Activated CD8-positive, alpha-beta memory T cell treated with anti-CD3 and anti-CD28 coated beads, Interleukin-2, amount 10 ng/mL, durations not matched to agents 7 days and 5 days (primary cell): ENCODE data around the gene CTDSP2. TPM values are rescaled to one million over a fixed set of nuclear protein-coding genes. Genes with fewer than 3 reads are reported as not detected.

Source experiments
- ATAC-seq: fragments of 150-1000 bp; cut with Tn5 transposase; one replicate; pipeline ENCODE4 v1.10.0; 2021; ENCODE audit warnings: moderate library complexity
- CTCF ChIA-PET: fragments of 350-600 bp; sonication (Branson Sonifier 250); formaldehyde crosslinking; loops from one replicate; lab custom pipeline; 2021; ENCODE audit warnings: antibody characterized with exemption; lab: Charles Lee
- DNase-seq: peaks from one replicate; pipeline ENCODE4 v3.0.0-alpha.2; 2020
- H3K27ac Mint-ChIP-seq: one replicate; pipeline ENCODE4 v1.8.0; 2021; ENCODE audit warnings: mild to moderate bottlenecking, mixed read lengths
- H3K27me3 Mint-ChIP-seq: one replicate; pipeline ENCODE4 v1.8.0; 2021; ENCODE audit warnings: mixed read lengths
- H3K36me3 Mint-ChIP-seq: one replicate; pipeline ENCODE4 v1.8.0; 2021; ENCODE audit warnings: mild to moderate bottlenecking, mixed read lengths
- H3K4me1 Mint-ChIP-seq: one replicate; pipeline ENCODE4 v1.8.0; 2021; ENCODE audit warnings: mixed read lengths
- H3K4me3 Mint-ChIP-seq: one replicate; pipeline ENCODE4 v1.8.0; 2021; ENCODE audit warnings: mild to moderate bottlenecking, moderate library complexity, mixed read lengths
- H3K9me3 Mint-ChIP-seq: one replicate; pipeline ENCODE4 v1.8.0; 2022; ENCODE audit warnings: low read depth, mixed read lengths
- total RNA-seq, 2 experiments: library from RNA; stranded (reverse); gene quantifications; one replicate each; pipeline ENCODE4 v1.2.3, GENCODE V29; 2021

CTDSP2 gene
- 100 to 1,000 TPM in 1 of 2 experiments, 10 to 100 TPM in 1; 76.2 to 103 TPM for total RNA-seq

DNA sequence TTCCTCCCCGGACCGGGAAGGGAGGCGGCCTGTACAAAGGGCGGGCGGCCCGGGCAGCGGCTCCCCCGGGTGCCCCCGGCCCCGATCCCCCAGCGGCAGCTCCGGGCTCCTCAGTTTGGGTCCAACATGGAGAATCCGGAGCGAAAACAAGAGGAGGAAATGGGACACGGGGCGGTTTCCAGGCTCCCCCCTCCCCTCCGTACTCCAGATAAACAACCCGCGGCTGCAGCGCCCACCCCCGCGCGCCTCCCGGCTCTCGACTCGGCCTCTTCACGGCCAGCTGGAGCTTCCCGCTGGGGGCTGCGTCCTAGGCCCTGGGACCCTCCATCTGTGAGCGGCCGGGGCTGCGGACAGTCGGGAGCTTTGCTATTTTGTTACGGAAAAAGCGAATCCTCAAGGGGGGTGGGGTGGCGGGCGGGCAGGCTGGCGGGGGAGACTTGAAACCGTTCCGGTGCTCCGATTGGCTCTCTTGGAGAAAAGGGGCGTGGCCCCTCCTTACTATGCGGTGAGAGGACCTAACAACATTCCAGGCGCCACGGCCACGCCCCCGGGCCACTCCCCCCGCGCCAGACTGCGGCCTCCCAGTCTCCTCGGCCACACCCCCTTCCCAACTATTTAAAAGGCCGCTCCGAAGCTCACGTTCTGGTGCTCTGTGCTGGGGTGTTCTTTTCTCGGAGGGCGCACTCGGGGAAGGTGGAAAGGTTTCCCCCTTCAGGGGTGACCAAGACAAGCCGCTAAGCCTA lies at the start of gene CTDSP2:
Gene CTDSP2, minus strand, starts transcription at position 153 of the 743 bp plus-strand sequence. CDS start 294 bp downstream, outside the sequence.
- H3K27ac Mint-ChIP-seq, result peak within 1 kb of the TSS; percentile 65
- H3K36me3 Mint-ChIP-seq, result peaks cover 2% of the 10 kb centered on the region
- H3K4me1 Mint-ChIP-seq, result peaks cover 33% of the 10 kb centered on the region
- peak within 1 kb of the TSS; percentile 74 for H3K4me3 Mint-ChIP-seq
- CTCF ChIA-PET, result interaction anchor here (0.6 to 6.4 kb wide), 13 partner anchors 8 to 90 kb away, joined by 3 to 44 read pairs (median 5); partner anchors contain the start of gene TSFM
- peaks cover 26% of the 10 kb centered on the region for H3K27me3 Mint-ChIP-seq
- DNase-seq, result peak; percentile 91
- peak; percentile 53 for ATAC-seq
- no peaks in the 10 kb centered on the region for H3K9me3 Mint-ChIP-seq

- Mint-ChIP-seq H3K9me3 (no peaks in the 10 kb centered on the region), H3K27me3 (peaks cover 26% of the 10 kb centered on the region), H3K36me3 (no peaks in the 10 kb centered on the region), H3K4me1 (peaks cover 44% of the 10 kb centered on the region), H3K4me3 (no peak overlapping the region), H3K27ac (no peak overlapping the region)
- DNase-seq (no peak), ATAC-seq (no peak)
- CTCF ChIA-PET, result interaction anchor here (0.8 to 7.6 kb wide), 8 partner anchors 10 to 139 kb away, joined by 3 to 56 read pairs (median 8); partner anchors contain the start of gene CTDSP2
Measured at GRCh38 chr12:57896115-57896433, 49.5 kb upstream of the CTDSP2 start.

- Mint-ChIP-seq H3K4me1 (peaks cover 42% of the 10 kb centered on the region), H3K27ac (no peak overlapping the region), H3K4me3 (no peak overlapping the region), H3K36me3 (no peaks in the 10 kb centered on the region), H3K9me3 (no peaks in the 10 kb centered on the region), H3K27me3 (peaks cover 31% of the 10 kb centered on the region)
- CTCF ChIA-PET, result interaction anchor here (0.8 to 7.6 kb wide), 9 partner anchors 8 to 139 kb away, joined by 3 to 56 read pairs (median 4); partner anchors contain the start of gene CTDSP2
- no peak for ATAC-seq
- DNase-seq, result no peak
Measured at GRCh38 chr12:57895389-57896114, 49.0 kb upstream of the CTDSP2 start.

DNA sequence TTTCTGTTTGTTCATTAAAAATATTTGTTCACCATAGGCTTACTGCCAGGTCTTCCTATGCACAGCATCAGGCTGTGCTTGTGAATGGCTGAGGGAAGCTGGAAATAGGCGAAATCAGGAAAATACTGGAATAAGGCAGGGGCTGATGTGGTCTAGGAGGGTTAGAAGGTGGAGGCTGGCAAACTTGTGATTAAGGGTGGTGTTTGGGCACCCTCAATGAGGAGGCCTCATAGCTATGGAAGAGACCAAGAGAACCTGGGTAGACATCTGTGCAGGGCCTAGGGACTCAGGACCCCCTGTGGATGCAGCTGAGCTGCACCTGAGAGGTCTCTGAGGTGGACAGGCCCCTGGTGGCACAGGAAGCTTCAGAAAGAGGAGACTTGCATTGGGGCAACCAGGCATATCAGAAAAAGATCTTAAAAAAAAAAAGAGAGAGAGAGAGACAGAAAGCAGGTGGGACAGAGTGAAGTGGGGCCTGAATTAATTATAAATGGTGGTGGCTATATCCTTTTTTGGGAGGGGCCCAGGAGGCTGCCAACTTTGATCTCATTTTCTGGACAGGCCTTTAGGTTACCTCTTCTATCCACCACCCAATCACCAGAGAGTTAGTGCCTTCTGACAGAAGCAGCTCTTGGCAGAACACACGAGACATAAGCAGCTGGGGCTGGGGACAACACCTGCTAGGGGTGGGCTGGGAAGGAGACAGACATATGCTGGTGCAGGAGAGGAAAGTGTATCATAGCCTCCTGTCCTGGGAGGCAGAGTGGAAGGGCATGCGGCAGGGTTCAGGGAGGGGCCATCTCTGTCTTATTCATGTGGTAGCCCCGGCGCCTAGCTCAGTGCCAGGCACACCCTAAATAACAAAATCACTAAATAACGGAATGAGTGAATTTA lies 48.1 kb upstream of the CTDSP2 start:
- no peak overlapping the region for H3K4me3 Mint-ChIP-seq
- no peak overlapping the region for H3K27ac Mint-ChIP-seq
- no peaks in the 10 kb centered on the region for H3K9me3 Mint-ChIP-seq
- no peaks in the 10 kb centered on the region for H3K36me3 Mint-ChIP-seq
- peaks cover 34% of the 10 kb centered on the region for H3K27me3 Mint-ChIP-seq
- CTCF ChIA-PET, result interaction anchor here (0.8 to 7.6 kb wide), 8 partner anchors 9 to 138 kb away, joined by 3 to 56 read pairs (median 8); partner anchors contain the start of gene CTDSP2
- ATAC-seq, result no peak
- no peak for DNase-seq
- peaks cover 39% of the 10 kb centered on the region for H3K4me1 Mint-ChIP-seq

DNA sequence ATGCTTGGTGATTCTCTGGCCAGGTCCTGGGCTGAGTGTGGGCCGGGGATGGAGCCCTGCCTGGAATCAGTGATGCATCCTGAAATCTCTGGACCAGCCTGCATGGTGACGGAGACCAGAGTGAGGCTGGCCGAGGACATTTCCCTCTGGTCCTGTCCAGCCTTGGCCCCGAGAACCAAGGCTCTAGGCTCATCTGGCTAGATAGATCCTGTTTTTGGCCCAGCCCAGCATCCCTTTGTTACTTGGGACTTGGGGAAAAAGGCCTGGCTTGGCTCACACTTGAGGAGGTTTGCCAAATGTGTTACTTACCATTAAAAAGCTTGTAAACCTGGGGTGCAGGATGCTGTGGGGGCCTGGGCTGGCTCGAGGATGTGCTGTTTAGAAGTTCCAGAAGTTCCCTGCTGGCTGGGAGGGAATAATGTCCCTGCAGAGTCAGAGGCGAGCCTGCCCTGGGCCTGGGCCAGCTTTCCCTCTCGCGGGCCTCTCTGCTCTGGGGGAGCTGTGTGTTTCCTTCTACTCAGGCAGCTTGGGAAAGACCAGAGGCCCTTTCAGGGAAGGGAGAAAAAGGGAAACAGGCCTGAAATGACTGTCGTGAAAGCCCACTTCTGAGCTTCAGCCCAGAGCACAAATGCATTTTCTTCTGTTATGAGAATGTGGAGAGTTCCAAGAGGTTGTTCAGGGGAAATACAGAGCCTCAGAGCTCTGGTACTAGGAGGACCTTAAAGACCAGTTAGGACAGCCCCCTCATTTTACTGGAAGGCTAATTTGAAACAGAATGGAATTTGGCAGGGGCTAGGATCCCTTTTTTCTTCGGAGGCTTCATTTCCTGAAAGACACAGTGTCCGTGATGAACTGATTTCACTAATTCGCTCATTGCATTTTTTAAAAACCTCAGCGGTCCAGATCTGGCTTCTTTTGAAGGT lies 47.2 kb upstream of the CTDSP2 start:
- DNase-seq, result no peak
- CTCF ChIA-PET, result interaction anchor here (2.2 to 7.6 kb wide), 4 partner anchors 12 to 58 kb away, joined by 11 to 56 read pairs (median 22); partner anchors contain the start of gene CTDSP2
- Mint-ChIP-seq H3K27me3 (peaks cover 35% of the 10 kb centered on the region), H3K4me3 (no peak overlapping the region), H3K27ac (no peak overlapping the region), H3K36me3 (no peaks in the 10 kb centered on the region), H3K4me1 (peaks cover 33% of the 10 kb centered on the region), H3K9me3 (no peaks in the 10 kb centered on the region)
- ATAC-seq, result no peak

DNA sequence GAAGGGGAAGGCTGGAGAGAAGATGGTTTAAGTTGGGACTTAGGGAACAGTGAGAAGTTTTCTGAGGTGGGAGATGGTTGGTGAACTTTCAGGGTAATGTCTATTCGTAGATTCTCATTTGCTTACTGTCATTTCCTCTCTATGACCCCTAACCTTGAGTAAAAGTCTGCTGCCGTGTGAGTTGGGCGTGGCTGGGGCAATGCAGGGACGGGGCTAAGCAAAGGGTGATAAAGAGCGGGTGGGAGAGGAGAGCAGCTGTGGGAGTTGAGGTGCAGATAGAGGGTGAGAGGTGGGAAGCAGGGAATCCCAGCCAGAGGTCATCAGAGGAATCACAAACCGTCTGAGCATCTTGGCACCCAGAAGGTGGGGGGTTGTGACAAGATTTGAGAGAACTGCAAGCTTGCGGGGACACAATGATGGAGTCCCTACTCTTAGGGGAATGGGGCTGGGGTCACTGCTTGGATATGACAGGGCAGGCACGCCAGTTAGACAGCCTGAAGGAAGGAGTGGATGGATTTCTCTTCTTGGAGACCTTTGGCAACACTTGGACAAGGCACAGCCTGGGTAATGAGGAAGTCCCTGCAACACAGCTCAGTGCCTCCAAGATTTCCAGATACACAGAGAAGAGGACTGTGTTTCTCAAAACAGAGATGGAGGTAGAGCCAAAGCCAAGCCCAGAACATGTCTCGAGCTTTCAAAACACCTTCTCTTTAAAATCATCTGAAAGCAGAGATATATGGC lies 45.9 kb upstream of the CTDSP2 start:
- CTCF ChIA-PET, result interaction anchor here (0.5 to 4.1 kb wide), 3 partner anchors 13 to 60 kb away, joined by 4 to 30 read pairs (median 13); no protein-coding TSS in a partner anchor
- no peak overlapping the region for H3K27ac Mint-ChIP-seq
- no peak overlapping the region for H3K4me3 Mint-ChIP-seq
- H3K36me3 Mint-ChIP-seq, result no peaks in the 10 kb centered on the region
- DNase-seq (no peak), ATAC-seq (no peak)
- H3K4me1 Mint-ChIP-seq, result peaks cover 30% of the 10 kb centered on the region
- H3K27me3 Mint-ChIP-seq, result peaks cover 34% of the 10 kb centered on the region
- H3K9me3 Mint-ChIP-seq, result no peaks in the 10 kb centered on the region

DNA sequence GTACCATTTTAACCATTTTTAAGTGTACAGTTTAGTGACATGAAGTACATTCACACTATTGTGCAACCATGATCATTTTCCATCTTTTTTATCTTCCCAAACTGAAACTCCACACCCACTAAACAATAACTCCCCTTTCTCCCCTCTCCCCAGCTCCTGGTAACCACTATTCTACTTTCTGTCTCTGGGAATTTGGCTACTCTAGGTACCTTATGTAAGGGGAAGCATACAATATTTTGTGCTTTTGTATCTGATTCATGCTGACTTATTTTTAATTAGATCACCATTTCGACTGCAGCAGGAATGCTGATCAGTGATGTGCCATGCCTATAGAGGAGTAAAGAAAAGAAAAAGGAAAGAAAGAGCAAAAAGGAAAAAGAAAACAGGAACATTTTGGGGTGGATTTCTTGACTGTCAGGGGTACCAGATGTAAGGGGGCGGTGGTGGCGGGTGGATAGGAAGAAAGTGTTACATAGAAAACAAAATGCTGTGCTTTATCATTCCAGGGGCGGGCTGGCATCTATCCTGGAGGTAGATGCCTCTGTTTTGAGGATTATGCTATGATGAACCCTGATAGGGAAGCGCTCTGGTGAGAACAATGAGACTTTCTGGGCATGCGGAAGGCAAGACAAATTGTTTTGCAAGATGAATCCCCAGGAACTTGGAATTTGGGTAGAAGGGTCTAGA lies 45.2 kb upstream of the CTDSP2 start:
- ATAC-seq, result no peak
- Mint-ChIP-seq H3K27ac (no peak overlapping the region), H3K9me3 (no peaks in the 10 kb centered on the region), H3K4me1 (peaks cover 23% of the 10 kb centered on the region), H3K27me3 (peaks cover 31% of the 10 kb centered on the region), H3K4me3 (no peak overlapping the region), H3K36me3 (no peaks in the 10 kb centered on the region)
- no peak for DNase-seq
- CTCF ChIA-PET, result no interaction called here

- H3K36me3 Mint-ChIP-seq, result no peaks in the 10 kb centered on the region
- H3K4me1 Mint-ChIP-seq, result peaks cover 17% of the 10 kb centered on the region
- no peak for ATAC-seq
- no peak for DNase-seq
- CTCF ChIA-PET, result no interaction called here
- H3K4me3 Mint-ChIP-seq, result no peak overlapping the region
- no peak overlapping the region for H3K27ac Mint-ChIP-seq
- peaks cover 25% of the 10 kb centered on the region for H3K27me3 Mint-ChIP-seq
- H3K9me3 Mint-ChIP-seq, result no peaks in the 10 kb centered on the region
Measured at GRCh38 chr12:57890191-57891115, 43.9 kb upstream of the CTDSP2 start.

GRCh38 chr12:57889500-57889989 lies 43.0 kb upstream of the CTDSP2 start:
- CTCF ChIA-PET, result no interaction called here
- no peak for ATAC-seq

DNA sequence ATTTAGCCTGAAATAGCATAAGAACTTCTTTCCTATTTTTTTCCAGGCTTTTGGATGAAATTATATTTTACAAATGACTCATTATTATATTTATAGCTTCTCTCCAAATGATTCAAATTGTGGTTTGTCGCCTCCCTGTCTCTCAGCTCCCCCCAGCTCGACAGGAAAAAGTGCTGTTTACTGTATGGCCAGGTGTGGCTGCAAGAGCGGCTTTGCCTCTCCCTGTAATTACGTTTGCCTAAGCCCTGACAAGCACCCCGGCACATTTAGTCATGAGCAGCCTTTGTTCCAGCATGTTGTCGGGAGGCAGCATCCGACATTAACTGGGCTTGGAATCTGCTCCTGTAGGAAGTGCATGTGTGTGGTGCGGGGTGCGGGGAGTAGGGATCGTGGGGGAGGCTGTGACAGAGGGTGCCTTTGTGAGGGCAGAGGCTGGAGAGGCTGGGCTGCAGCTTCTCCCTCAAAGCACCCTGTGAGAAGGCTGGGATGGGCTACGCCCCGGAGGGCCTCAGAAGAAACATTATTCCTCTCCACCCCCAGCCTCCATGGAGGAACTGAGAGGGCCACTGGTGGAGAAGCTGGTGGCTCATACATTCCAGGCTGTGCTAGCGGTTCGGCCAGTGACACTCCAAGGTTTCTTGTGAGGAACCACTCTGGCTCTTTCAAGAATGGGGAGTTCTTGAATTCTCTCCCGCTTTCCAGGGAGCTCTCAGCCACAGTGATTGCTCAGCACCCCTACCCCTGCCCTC lies 42.1 kb upstream of the CTDSP2 start:
- CTCF ChIA-PET, result interaction anchor here (0.8 to 1.6 kb wide), 4 partner anchors 10 to 24 kb away, joined by 3 to 11 read pairs (median 4); no protein-coding TSS in a partner anchor
- Mint-ChIP-seq H3K4me3 (no peak overlapping the region), H3K9me3 (no peaks in the 10 kb centered on the region), H3K27ac (no peak overlapping the region), H3K4me1 (peaks cover 13% of the 10 kb centered on the region), H3K36me3 (peaks cover 4% of the 10 kb centered on the region), H3K27me3 (peaks cover 21% of the 10 kb centered on the region)
- DNase-seq (peak; percentile 53), ATAC-seq (peak; percentile 76)

More at GRCh38 chr12:57889500-57889989, 43.0 kb upstream of the CTDSP2 start:
- no peak overlapping the region for H3K4me3 Mint-ChIP-seq
- no peak for DNase-seq
- no peaks in the 10 kb centered on the region for H3K9me3 Mint-ChIP-seq
- peaks cover 16% of the 10 kb centered on the region for H3K4me1 Mint-ChIP-seq
- H3K27ac Mint-ChIP-seq, result no peak overlapping the region
- H3K36me3 Mint-ChIP-seq, result no peaks in the 10 kb centered on the region
- H3K27me3 Mint-ChIP-seq, result peaks cover 24% of the 10 kb centered on the region
